Endodermal cell (in vitro differentiated cells): ENCODE measurements around the gene NACA2. TPM values are rescaled to one million over a fixed set of nuclear protein-coding genes. Genes with fewer than 3 reads are reported as not detected.

Source experiments
- DNase-seq: peaks from one replicate; pipeline ENCODE4 v3.0.0-alpha.2; 2017
- H3K27ac ChIP-seq: 2 replicates; pipeline ENCODE4 v1.5.1; 2013; ENCODE audit warnings: mild to moderate bottlenecking, low read depth, low read length, moderate library complexity
- H3K27me3 ChIP-seq: 2 replicates; pipeline ENCODE4 v1.6.1; 2013; ENCODE audit warnings: mild to moderate bottlenecking, low read length, moderate library complexity; ENCODE audit not compliant: insufficient read depth, control insufficient read depth, poor library complexity, severe bottlenecking
- H3K36me3 ChIP-seq: 2 replicates; pipeline ENCODE4 v1.7.0; 2013; ENCODE audit warnings: mild to moderate bottlenecking, low read length, moderate library complexity; ENCODE audit not compliant: control insufficient read depth, insufficient read depth
- H3K4me1 ChIP-seq: one replicate; pipeline ENCODE4 v1.7.0; 2013; ENCODE audit warnings: low read length; ENCODE audit not compliant: control insufficient read depth, insufficient read depth
- H3K4me3 ChIP-seq: 2 replicates; pipeline ENCODE4 v1.5.1; 2013; ENCODE audit warnings: mild to moderate bottlenecking, low read length, moderate library complexity
- H3K9ac ChIP-seq: 2 replicates; pipeline ENCODE4 v1.6.1; 2013; ENCODE audit warnings: mild to moderate bottlenecking, low read length, moderate library complexity; ENCODE audit not compliant: poor library complexity, severe bottlenecking; ENCODE audit errors: extremely low read depth
- H3K9me3 ChIP-seq: 2 replicates; pipeline ENCODE4 v1.6.1; 2013; ENCODE audit warnings: mild to moderate bottlenecking, low read length, moderate library complexity; ENCODE audit not compliant: control insufficient read depth
- H3K27ac Mint-ChIP-seq: 2 replicates; pipeline ENCODE4 v1.8.0; 2020; ENCODE audit warnings: mixed read lengths
- H3K27me3 Mint-ChIP-seq: 2 replicates; pipeline ENCODE4 v1.8.0; 2021; ENCODE audit warnings: mild to moderate bottlenecking, mixed read lengths; ENCODE audit not compliant: insufficient read depth
- H3K36me3 Mint-ChIP-seq: 2 replicates; pipeline ENCODE4 v1.8.0; 2020; ENCODE audit warnings: low read depth, mixed read lengths
- H3K4me1 Mint-ChIP-seq: 2 replicates; pipeline ENCODE4 v1.8.0; 2020; ENCODE audit warnings: mixed read lengths
- H3K4me3 Mint-ChIP-seq: 2 replicates; pipeline ENCODE4 v1.8.0; 2020; ENCODE audit warnings: mild to moderate bottlenecking, moderate library complexity, mixed read lengths
- H3K9me3 Mint-ChIP-seq: 2 replicates; pipeline ENCODE4 v1.8.0; 2020; ENCODE audit warnings: mild to moderate bottlenecking, mixed read lengths
- CTCF ChIP-seq: fragments of 200-600 bp; sonication (generic); conservative IDR thresholded peaks from 2 replicates; pipeline ENCODE4 v1.5.0; 2021; ENCODE audit warnings: antibody characterized with exemption, mild to moderate bottlenecking
- WGBS, 2 experiments: methylation state at CpG; one replicate each; pipeline versions ENCODE4 v1.1.5 to v1.1.7; 2013; ENCODE audit warnings: missing lambda C conversion rate in 2 of 2, mixed read lengths in 1 of 2; ENCODE audit not compliant: insufficient coverage in 1 of 2, insufficient read length in 1 of 2; 5-methylcytosine and 5-hydroxymethylcytosine counted together
- total RNA-seq, 2 donors: library from RNA; stranded (reverse); fragmentation: NEBNext Ultra II Directional in 1 of 2; extraction: Animal tissue kit (Norgen Biotek cat#: 25700) in 1 of 2; gene quantifications; 2 replicates in 1 of 2; 3 replicates in 1 of 2; pipeline ENCODE4 v1.2.1, GENCODE V29; 2021

The NACA2 gene
- total RNA-seq, 2 donors from 2014 or later = not detected

GRCh38 chr17:61581611-61582349 is 9.2 kb downstream of the NACA2 start:
- H3K4me1 Mint-ChIP-seq = no peaks in the 10 kb centered on the region
- TF ChIP-seq CTCF = no peak
- WGBS, 2 experiments = 87% methylated on average over 3 of the region's 3 CpGs; no CpG with 5 or more reads in 1 of the 2 experiments
- H3K4me3 Mint-ChIP-seq = no peak overlapping the region
- Histone ChIP-seq H3K9ac (no peak overlapping the region), H3K36me3 (no peaks in the 10 kb centered on the region), H3K4me1 (no peaks in the 10 kb centered on the region), H3K9me3 (no peaks in the 10 kb centered on the region), H3K27me3 (no peaks in the 10 kb centered on the region), H3K4me3 (no peak overlapping the region), H3K27ac (no peak overlapping the region)
- H3K36me3 Mint-ChIP-seq = no peaks in the 10 kb centered on the region
- DNase-seq = no peak
- H3K27ac Mint-ChIP-seq = no peak overlapping the region
- no peaks in the 10 kb centered on the region for H3K9me3 Mint-ChIP-seq
- no peaks in the 10 kb centered on the region for H3K27me3 Mint-ChIP-seq

GRCh38 chr17:61580502-61580901 is 10.5 kb downstream of the NACA2 start:
- no peak for DNase-seq
- no peaks in the 10 kb centered on the region for H3K27me3 ChIP-seq
- no peak overlapping the region for H3K27ac Mint-ChIP-seq
- no peak overlapping the region for H3K4me3 Mint-ChIP-seq
- H3K36me3 ChIP-seq = no peaks in the 10 kb centered on the region
- no peaks in the 10 kb centered on the region for H3K27me3 Mint-ChIP-seq
- H3K4me1 ChIP-seq = no peaks in the 10 kb centered on the region
- H3K9me3 ChIP-seq = no peaks in the 10 kb centered on the region
- TF ChIP-seq CTCF = no peak
- no peaks in the 10 kb centered on the region for H3K36me3 Mint-ChIP-seq
- no peak overlapping the region for H3K27ac ChIP-seq
- H3K4me3 ChIP-seq = no peak overlapping the region
- no peaks in the 10 kb centered on the region for H3K9me3 Mint-ChIP-seq
- 87 to 93% methylated on average over 2 of the region's 2 CpGs for WGBS, 2 experiments
- H3K4me1 Mint-ChIP-seq = no peaks in the 10 kb centered on the region
- H3K9ac ChIP-seq = no peak overlapping the region

- Histone ChIP-seq H3K9me3 (no peaks in the 10 kb centered on the region), H3K9ac (no peak overlapping the region), H3K27ac (no peak overlapping the region), H3K36me3 (no peaks in the 10 kb centered on the region), H3K4me1 (no peaks in the 10 kb centered on the region), H3K4me3 (no peak overlapping the region), H3K27me3 (no peaks in the 10 kb centered on the region)
- no peaks in the 10 kb centered on the region for H3K27me3 Mint-ChIP-seq
- peak; percentile 32 for TF ChIP-seq CTCF
- H3K4me1 Mint-ChIP-seq = no peaks in the 10 kb centered on the region
- H3K4me3 Mint-ChIP-seq = no peak overlapping the region
- H3K36me3 Mint-ChIP-seq = no peaks in the 10 kb centered on the region
- 78 to 90% methylated on average over 9 of the region's 9 CpGs for WGBS, 2 experiments
- no peaks in the 10 kb centered on the region for H3K9me3 Mint-ChIP-seq
- peak; percentile 59 for DNase-seq
- H3K27ac Mint-ChIP-seq = no peak overlapping the region
Measured at GRCh38 chr17:61579961-61580360, 11.1 kb downstream of the NACA2 start.
